ENCODE results near the gene SPARCL1. TPM values are rescaled to one million over a fixed set of nuclear protein-coding genes. Genes with fewer than 3 reads are reported as not detected.

SPARCL1 gene
- total and polyA plus RNA-seq, 2 of the 13 experiments (the other 11 are each of a cell fraction or from before 2014, with no cell fraction given) = 0.04 TPM; not detected in 1

DNA sequence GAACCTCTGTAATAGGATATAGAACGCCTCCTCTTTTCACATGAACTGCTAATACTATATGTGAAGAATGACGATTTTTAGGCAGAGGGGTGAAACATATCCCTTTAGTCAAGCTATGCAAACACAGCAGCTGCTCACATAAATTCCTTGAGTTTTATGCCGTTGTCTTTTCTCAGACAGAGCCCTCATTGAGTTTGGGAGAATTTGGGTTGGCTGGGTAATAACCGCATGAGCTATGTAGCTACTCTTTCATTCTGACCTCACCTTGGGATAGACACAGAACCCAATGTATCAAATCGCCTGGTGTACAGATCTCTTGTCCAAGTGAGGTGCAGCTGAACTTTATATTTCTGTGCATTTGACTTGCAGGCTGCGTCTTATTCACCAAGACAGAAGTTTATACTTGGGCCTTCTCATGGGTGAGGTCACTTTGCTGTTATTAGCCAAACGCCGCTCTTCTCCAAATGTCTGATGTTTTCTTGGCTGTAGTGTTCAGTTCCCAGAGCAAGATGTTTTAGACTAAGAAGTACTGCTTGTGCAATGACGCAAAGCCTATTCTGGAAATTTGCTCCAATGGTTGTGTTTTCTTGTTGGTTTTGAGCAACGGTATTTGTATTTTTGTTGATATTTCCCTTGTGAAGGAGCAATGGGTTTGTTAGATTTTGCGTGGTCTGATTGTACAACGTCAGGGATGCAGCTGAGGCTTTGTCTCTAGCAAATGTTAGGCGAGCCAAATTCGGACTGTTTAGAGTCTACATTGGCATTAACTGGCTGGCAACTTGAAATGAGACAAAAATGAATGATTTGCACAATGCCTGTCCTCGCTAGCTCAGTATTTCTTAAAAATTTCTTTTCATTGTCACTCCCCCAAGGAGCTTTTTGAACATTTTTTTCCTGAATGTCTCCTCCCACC is 11.2 kb upstream of the SPARCL1 start:
- H3K4me3 ChIP-seq (replicated peaks in 1 of 3; ENCODE audit: insufficient read depth in 1 of 3, low read depth in 2 of 3, low read length in 3 of 3) = no peak overlapping the region
- DNase-seq (ENCODE audit: low spot score) = no peak
- 21% methylated on average over 15 of the region's 15 CpGs for WGBS (ENCODE audit: low lambda C conversion rate)
- BruUV-seq (replicated peaks) = no TSS peak
- ChIA-PET CTCF (ENCODE audit: low intra/inter-chr PET ratio, low total read pairs) (no interaction called here), POLR2A (no interaction called here)
- no peak for FAIRE-seq
- no peak overlapping the region for H2AFZ ChIP-seq (ENCODE audit: low read length)
- in situ Hi-C loops (cut with HindIII; ENCODE audit: extremely low pct_ligation_motif_present, low pct_unique_long_range_greater_than_20kb) = loop anchor here (10.0 to 25.0 kb wide), 2 partner anchors 304 to 447 kb away; partner anchors contain the start of gene SPP1
- no peaks in the 10 kb centered on the region for H3K4me1 ChIP-seq (ENCODE audit: insufficient read depth, low read length)
- H3K9me3 ChIP-seq (ENCODE audit: low read length) = no peaks in the 10 kb centered on the region
- intact Hi-C loops (cut with micrococcal nuclease; ENCODE audit: unreplicated experiment) = loop anchor here (5.0 kb wide), 1 partner anchor 307 kb away; no protein-coding TSS in a partner anchor
- no peak overlapping the region for H3K4me2 ChIP-seq (ENCODE audit: low read depth, low read length)
- no peaks in the 10 kb centered on the region for H3K36me3 ChIP-seq (replicated peaks in 1 of 2; ENCODE audit: control insufficient read depth in 1 of 2, insufficient read depth in 2 of 2, low read length in 2 of 2)
- H4K20me1 ChIP-seq (ENCODE audit: insufficient read depth, low read length) = no peaks in the 10 kb centered on the region
- no peak for ATAC-seq
- H3K27ac ChIP-seq (ENCODE audit: extremely low read length, insufficient read depth, low read length) = no peak overlapping the region
- H3K79me2 ChIP-seq (ENCODE audit: insufficient read depth, low read length) = no peaks in the 10 kb centered on the region
- H3K27me3 ChIP-seq (ENCODE audit: control insufficient read depth in 1 of 2, insufficient read depth in 2 of 2, low read length in 2 of 2) = peaks cover 0 to 5% of the 10 kb centered on the region in 2 experiments; a peak in 2 of 5 replicates
- TF ChIP-seq MAF1 (CRISPR knock-in tag; IDR thresholded peaks at IDR 0.05; ENCODE audit: borderline replicate concordance) = no peak
- no peak overlapping the region for H3K9ac ChIP-seq (ENCODE audit: insufficient read depth, low read depth, low read length)

DNA sequence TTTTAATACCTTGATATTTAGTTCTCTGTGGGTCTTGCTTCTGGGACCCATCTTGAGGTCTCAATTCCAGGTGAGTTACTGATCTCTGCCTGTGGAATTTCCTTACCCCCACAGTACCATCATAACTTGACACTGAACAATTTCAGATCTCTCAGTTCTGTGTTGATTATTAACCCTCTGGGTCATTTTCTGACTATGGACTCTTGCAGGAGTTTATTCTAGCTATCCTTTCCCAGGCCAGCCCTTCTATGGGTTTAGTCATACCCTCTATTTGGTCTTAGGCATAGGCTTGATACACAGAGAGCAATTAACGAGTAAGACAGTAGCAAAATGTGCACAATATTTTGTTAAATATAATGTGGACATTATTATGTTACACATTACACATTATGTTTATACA is 3.7 kb upstream of the SPARCL1 start:
- Histone ChIP-seq H4K20me1 (ENCODE audit: insufficient read depth, low read length) (no peaks in the 10 kb centered on the region), H3K4me2 (ENCODE audit: low read depth, low read length) (no peak overlapping the region), H2AFZ (ENCODE audit: low read length) (no peak overlapping the region), H3K79me2 (ENCODE audit: insufficient read depth, low read length) (no peaks in the 10 kb centered on the region), H3K36me3 (replicated peaks in 1 of 2; ENCODE audit: control insufficient read depth in 1 of 2, insufficient read depth in 2 of 2, low read length in 2 of 2) (no peaks in the 10 kb centered on the region), H3K9ac (ENCODE audit: insufficient read depth, low read depth, low read length) (no peak overlapping the region), H3K27ac (ENCODE audit: extremely low read length, insufficient read depth, low read length) (no peak overlapping the region), H3K4me1 (ENCODE audit: insufficient read depth, low read length) (no peaks in the 10 kb centered on the region), H3K4me3 (replicated peaks in 1 of 3; ENCODE audit: insufficient read depth in 1 of 3, low read depth in 2 of 3, low read length in 3 of 3) (no peak overlapping the region), H3K9me3 (ENCODE audit: low read length) (no peaks in the 10 kb centered on the region), H3K27me3 (ENCODE audit: control insufficient read depth in 1 of 2, insufficient read depth in 2 of 2, low read length in 2 of 2) (no peaks in the 10 kb centered on the region)
- no peak for DNase-seq (ENCODE audit: low spot score)
- BruUV-seq (replicated peaks) = no TSS peak
- CTCF ChIA-PET (ENCODE audit: low intra/inter-chr PET ratio, low total read pairs) = no interaction called here
- POLR2A ChIA-PET = no interaction called here
- ATAC-seq = no peak
- intact Hi-C loops (cut with micrococcal nuclease; ENCODE audit: unreplicated experiment) = no loop called here
- no peak for FAIRE-seq
- in situ Hi-C loops (cut with HindIII; ENCODE audit: extremely low pct_ligation_motif_present, low pct_unique_long_range_greater_than_20kb) = loop anchor here (25.0 kb wide), 1 partner anchor 454 kb away; the partner anchor contains the start of gene SPP1
- 0% methylated on average over 1 of the region's 1 CpG for WGBS (ENCODE audit: low lambda C conversion rate)
- no peak for TF ChIP-seq ZNF644 (CRISPR knock-in tag; IDR thresholded peaks at IDR 0.05; ENCODE audit: low read depth)
- no peak for TF ChIP-seq ZNF263 (CRISPR knock-in tag; IDR thresholded peaks at IDR 0.05)
- no peak for TF ChIP-seq ZNF383 (CRISPR knock-in tag; IDR thresholded peaks at IDR 0.05; ENCODE audit: borderline replicate concordance)
- TF ChIP-seq SOX13 (IDR thresholded peaks at IDR 0.05) = no peak
- TF ChIP-seq SOX13 (CRISPR knock-in tag; conservative IDR thresholded peaks at IDR 0.05 in 1 of 2, IDR thresholded peaks at IDR 0.05 in 1 of 2) = no peak
- TF ChIP-seq NR2F2 (IDR thresholded peaks at IDR 0.05; ENCODE audit: borderline replicate concordance, low read depth) = no peak
- TF ChIP-seq ZNF691 (CRISPR knock-in tag; IDR thresholded peaks at IDR 0.05; ENCODE audit: borderline replicate concordance, low read depth) = no peak
- no peak for TF ChIP-seq CC2D1A (CRISPR knock-in tag; IDR thresholded peaks at IDR 0.05)
- TF ChIP-seq ZSCAN30 (CRISPR knock-in tag; IDR thresholded peaks at IDR 0.05) = no peak
- TF ChIP-seq, protein P1, sequence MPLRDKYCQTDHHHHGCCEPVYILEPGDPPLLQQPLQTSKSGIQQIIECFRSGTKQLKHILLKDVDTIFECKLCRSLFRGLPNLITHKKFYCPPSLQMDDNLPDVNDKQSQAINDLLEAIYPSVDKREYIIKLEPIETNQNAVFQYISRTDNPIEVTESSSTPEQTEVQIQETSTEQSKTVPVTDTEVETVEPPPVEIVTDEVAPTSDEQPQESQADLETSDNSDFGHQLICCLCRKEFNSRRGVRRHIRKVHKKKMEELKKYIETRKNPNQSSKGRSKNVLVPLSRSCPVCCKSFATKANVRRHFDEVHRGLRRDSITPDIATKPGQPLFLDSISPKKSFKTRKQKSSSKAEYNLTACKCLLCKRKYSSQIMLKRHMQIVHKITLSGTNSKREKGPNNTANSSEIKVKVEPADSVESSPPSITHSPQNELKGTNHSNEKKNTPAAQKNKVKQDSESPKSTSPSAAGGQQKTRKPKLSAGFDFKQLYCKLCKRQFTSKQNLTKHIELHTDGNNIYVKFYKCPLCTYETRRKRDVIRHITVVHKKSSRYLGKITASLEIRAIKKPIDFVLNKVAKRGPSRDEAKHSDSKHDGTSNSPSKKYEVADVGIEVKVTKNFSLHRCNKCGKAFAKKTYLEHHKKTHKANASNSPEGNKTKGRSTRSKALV (CRISPR knock-in tag; IDR thresholded peaks at IDR 0.05) = no peak
- TF ChIP-seq ZFYVE20 (CRISPR knock-in tag; IDR thresholded peaks at IDR 0.05; ENCODE audit: borderline replicate concordance, low read depth) = no peak
- no peak for TF ChIP-seq ZBTB37 (CRISPR knock-in tag; IDR thresholded peaks at IDR 0.05)
